Medulla oblongata (tissue), 1 donor: ENCODE data around the gene BTG1.

ENCODE experiments used
- DNase-seq: peaks from one replicate; pipeline ENCODE4 v3.0.0-alpha.2; 2015; ENCODE audit errors: extremely low spot score

The BTG1 gene

GRCh38 chr12:92133795-92134637, 11.6 kb downstream of the BTG1 start:
- no peak for DNase-seq

GRCh38 chr12:92133171-92133570, 12.5 kb downstream of the BTG1 start:
- DNase-seq: no peak

- no peak for DNase-seq
Observed at GRCh38 chr12:92132288-92132687, 13.4 kb downstream of the BTG1 start.

GRCh38 chr12:92130999-92131398, 14.6 kb downstream of the BTG1 start:
- no peak for DNase-seq

GRCh38 chr12:92129609-92130008, 16.0 kb downstream of the BTG1 start:
- DNase-seq: no peak

- DNase-seq: no peak
Observed at GRCh38 chr12:92128612-92129011, 17.0 kb downstream of the BTG1 start.

- DNase-seq: no peak
Observed at GRCh38 chr12:92124689-92125029, 21.0 kb downstream of the BTG1 start.

- no peak for DNase-seq
Observed at GRCh38 chr12:92123780-92124688, 21.6 kb downstream of the BTG1 start.

GRCh38 chr12:92122941-92123779, 22.5 kb downstream of the BTG1 start:
- DNase-seq: no peak

- DNase-seq: no peak
Observed at GRCh38 chr12:92121826-92122225, 23.8 kb downstream of the BTG1 start.

GRCh38 chr12:92118826-92119536, 26.7 kb downstream of the BTG1 start:
- DNase-seq: no peak

GRCh38 chr12:92114834-92115233, 30.8 kb downstream of the BTG1 start:
- DNase-seq: no peak

- no peak for DNase-seq
Observed at GRCh38 chr12:92111256-92111655, 34.4 kb downstream of the BTG1 start.

GRCh38 chr12:92110083-92110640, 35.5 kb downstream of the BTG1 start:
- no peak for DNase-seq

GRCh38 chr12:92109613-92110012, 36.0 kb downstream of the BTG1 start:
- DNase-seq: no peak

- no peak for DNase-seq
Observed at GRCh38 chr12:92108651-92109050, 37.0 kb downstream of the BTG1 start.

GRCh38 chr12:92107621-92108131, 38.0 kb downstream of the BTG1 start:
- peak; percentile 28 for DNase-seq

- DNase-seq: no peak
Observed at GRCh38 chr12:92107094-92107493, 38.6 kb downstream of the BTG1 start.

GRCh38 chr12:92105676-92106075, 40.0 kb downstream of the BTG1 start:
- DNase-seq: no peak

- DNase-seq: no peak
Observed at GRCh38 chr12:92105110-92105509, 40.5 kb downstream of the BTG1 start.

- DNase-seq: no peak
Observed at GRCh38 chr12:92102606-92103005, 43.0 kb downstream of the BTG1 start.
